DMS 273 (cell line): ENCODE results near the gene PIP4P1.
"Not testable (repeated sequence)": the region's sequence is repeated elsewhere in the genome, so short reads cannot be mapped to it uniquely, and the experiment has no call there.

Experiments
- DNase-seq: peaks from one replicate; lab custom pipeline; 2025; ENCODE audit not compliant: unreplicated experiment; lab: John Stamatoyannopoulos, UW

PIP4P1 gene

GRCh38 chr14:20461225-20462141 is at the start of gene PIP4P1:
PIP4P1 (minus strand) TSS chr14:20461434; CDS start chr14:20461325, 109 bp downstream.
- DNase-seq = peak; percentile 100

GRCh38 chr14:20508367-20508766 is 47.1 kb upstream of the PIP4P1 start:
- DNase-seq = no peak

GRCh38 chr14:20507537-20507936 is 46.3 kb upstream of the PIP4P1 start:
- not testable (repeated sequence) for DNase-seq

GRCh38 chr14:20506752-20507151 is 45.5 kb upstream of the PIP4P1 start:
- DNase-seq = not testable (repeated sequence)

- DNase-seq = not testable (repeated sequence)
Observed at GRCh38 chr14:20506276-20506675, 45.0 kb upstream of the PIP4P1 start.

- no peak for DNase-seq
Observed at GRCh38 chr14:20503898-20504297, 42.7 kb upstream of the PIP4P1 start.

GRCh38 chr14:20501346-20501745 is 40.1 kb upstream of the PIP4P1 start:
- DNase-seq = no peak

- peak; percentile 27 for DNase-seq
Observed at GRCh38 chr14:20499881-20500280, 38.6 kb upstream of the PIP4P1 start.

GRCh38 chr14:20499108-20499507 is 37.9 kb upstream of the PIP4P1 start:
- peak; percentile 82 for DNase-seq

- DNase-seq = no peak
Observed at GRCh38 chr14:20498622-20499021, 37.4 kb upstream of the PIP4P1 start.

GRCh38 chr14:20494935-20495766 is 33.9 kb upstream of the PIP4P1 start:
- no peak for DNase-seq

- DNase-seq = no peak
Observed at GRCh38 chr14:20493634-20494033, 32.4 kb upstream of the PIP4P1 start.

- DNase-seq = no peak
Observed at GRCh38 chr14:20492486-20492885, 31.3 kb upstream of the PIP4P1 start.

- no peak for DNase-seq
Observed at GRCh38 chr14:20490563-20490962, 29.3 kb upstream of the PIP4P1 start.

GRCh38 chr14:20489093-20489994 is 28.1 kb upstream of the PIP4P1 start:
- no peak for DNase-seq

- no peak for DNase-seq
Observed at GRCh38 chr14:20487396-20487725, 26.1 kb upstream of the PIP4P1 start.

- no peak for DNase-seq
Observed at GRCh38 chr14:20486684-20487395, 25.6 kb upstream of the PIP4P1 start.

- no peak for DNase-seq
Observed at GRCh38 chr14:20485900-20486299, 24.7 kb upstream of the PIP4P1 start.

- DNase-seq = no peak
Observed at GRCh38 chr14:20482382-20482781, 21.1 kb upstream of the PIP4P1 start.

- no peak for DNase-seq
Observed at GRCh38 chr14:20478894-20479293, 17.7 kb upstream of the PIP4P1 start.
